BLaER1 treated with 17β-estradiol and CSF1 and Interleukin-3, amounts not matched to agents 10 nM and 100 nM (cell line): ENCODE data around the gene TCF7L2.
A peak's percentile ranks its signal among the peaks of the same experiment; 100 is the strongest.

ENCODE experiments used
- H3K27ac ChIP-seq, 11 experiments: shearing (Covaris generic); formaldehyde crosslinking; 2 replicates each; pipeline ENCODE4 v1.8.1; 2022
- H3K27me3 ChIP-seq, 11 experiments: shearing (Covaris generic); formaldehyde crosslinking; 2 replicates each; pipeline ENCODE4 v1.8.1; 2022
- H3K36me3 ChIP-seq, 11 experiments: shearing (Covaris generic); formaldehyde crosslinking; 2 replicates each; pipeline ENCODE4 v1.8.1; 2022
- H3K4me1 ChIP-seq, 10 experiments: shearing (Covaris generic); formaldehyde crosslinking; 2 replicates each; pipeline ENCODE4 v1.8.1; 2022
- H3K4me2 ChIP-seq, 11 experiments: shearing (Covaris generic); formaldehyde crosslinking; 2 replicates each; pipeline ENCODE4 v1.8.1; 2022
- H3K4me3 ChIP-seq, 10 experiments: shearing (Covaris generic); formaldehyde crosslinking; 2 replicates each; pipeline ENCODE4 v1.8.1; 2022
- H3K9ac ChIP-seq, 11 experiments: shearing (Covaris generic); formaldehyde crosslinking; 2 replicates each; pipeline ENCODE4 v1.8.1; 2022
- H3K9me3 ChIP-seq, 11 experiments: shearing (Covaris generic); formaldehyde crosslinking; replicated peaks in 1 of 11; 2 replicates each; pipeline ENCODE4 v1.8.1; 2022
- H4K20me1 ChIP-seq, 11 experiments: shearing (Covaris generic); formaldehyde crosslinking; 2 replicates each; pipeline ENCODE4 v1.8.1; 2022
- Cebpa-rat ChIP-seq, 11 experiments: shearing (Covaris generic); IDR thresholded peaks; 2 replicates each; pipeline ENCODE4 v1.8.1; 2022

Gene TCF7L2

GRCh38 chr10:113127261-113127900 is 177.3 kb downstream of the TCF7L2 start:
- Histone ChIP-seq H3K9ac (no peak overlapping the region), H3K36me3 (peaks cover 0 to 22% (median 9%) of the 10 kb centered on the region in 11 experiments; a peak in 4 of 22 replicates), H3K4me2 (peak overlapping the region in 3 of 11 experiments; percentile 63 to 71 (median 66); a peak in 6 of 22 replicates), H3K4me1 (peaks cover 0 to 51% (median 3%) of the 10 kb centered on the region in 10 experiments; a peak in 9 of 20 replicates), H4K20me1 (peaks cover 9 to 85% (median 63%) of the 10 kb centered on the region in 11 experiments; a peak in 18 of 22 replicates), H3K4me3 (no peak overlapping the region), H3K27ac (0 out of 22 replicates have a peak overlapping the region, but pooled peaks of 1 of the 11 experiments have one; percentile 6), H3K27me3 (peaks cover 9 to 32% (median 26%) of the 10 kb centered on the region in 11 experiments; a peak in 20 of 22 replicates), H3K9me3 (peaks cover 0 to 3% (median 0%) of the 10 kb centered on the region in 11 experiments; a peak in 2 of 22 replicates)
- no peak for TF ChIP-seq Cebpa-rat (IDR thresholded peaks at IDR 0.05)

- Histone ChIP-seq H3K4me3 (no peak overlapping the region), H3K9ac (no peak overlapping the region), H4K20me1 (peaks cover 9 to 87% (median 64%) of the 10 kb centered on the region in 11 experiments; a peak in 18 of 22 replicates), H3K9me3 (peaks cover 0 to 3% (median 0%) of the 10 kb centered on the region in 11 experiments; a peak in 2 of 22 replicates), H3K27ac (0 out of 22 replicates have a peak overlapping the region, but pooled peaks of 1 of the 11 experiments have one; percentile 6), H3K4me2 (peak overlapping the region in 3 of 11 experiments; percentile 63 to 71 (median 66); a peak in 5 of 22 replicates), H3K27me3 (peaks cover 9 to 32% (median 26%) of the 10 kb centered on the region in 11 experiments; a peak in 20 of 22 replicates), H3K4me1 (peaks cover 0 to 56% (median 4%) of the 10 kb centered on the region in 10 experiments; a peak in 10 of 20 replicates), H3K36me3 (peaks cover 0 to 22% (median 9%) of the 10 kb centered on the region in 11 experiments; a peak in 9 of 22 replicates)
- TF ChIP-seq Cebpa-rat (IDR thresholded peaks at IDR 0.05): no peak
These were observed 177.8 kb downstream of the TCF7L2 start for GRCh38 chr10:113127901-113128283.

GRCh38 chr10:113128450-113129070 is 178.5 kb downstream of the TCF7L2 start:
- Histone ChIP-seq H3K27me3 (peaks cover 9 to 32% (median 26%) of the 10 kb centered on the region in 11 experiments; a peak in 20 of 22 replicates), H3K4me3 (no peak overlapping the region), H3K4me1 (peaks cover 0 to 63% (median 7%) of the 10 kb centered on the region in 10 experiments; a peak in 10 of 20 replicates), H3K9ac (no peak overlapping the region), H4K20me1 (peaks cover 9 to 84% (median 64%) of the 10 kb centered on the region in 11 experiments; a peak in 19 of 22 replicates), H3K27ac (no peak overlapping the region), H3K36me3 (peaks cover 0 to 23% (median 12%) of the 10 kb centered on the region in 11 experiments; a peak in 13 of 22 replicates), H3K9me3 (peaks cover 0 to 3% (median 0%) of the 10 kb centered on the region in 11 experiments; a peak in 2 of 22 replicates), H3K4me2 (peak overlapping the region in 2 of 11 experiments; percentile 63 to 71; a peak in 2 of 22 replicates)
- TF ChIP-seq Cebpa-rat (IDR thresholded peaks at IDR 0.05): no peak

GRCh38 chr10:113129117-113129516 is 179.1 kb downstream of the TCF7L2 start:
- H3K9ac ChIP-seq: no peak overlapping the region
- H3K4me1 ChIP-seq: peaks cover 0 to 68% (median 9%) of the 10 kb centered on the region in 10 experiments; a peak in 10 of 20 replicates
- peaks cover 0 to 3% (median 0%) of the 10 kb centered on the region in 11 experiments; a peak in 3 of 22 replicates for H3K9me3 ChIP-seq
- peaks cover 9 to 31% (median 26%) of the 10 kb centered on the region in 11 experiments; a peak in 20 of 22 replicates for H3K27me3 ChIP-seq
- H3K36me3 ChIP-seq: peaks cover 0 to 29% (median 15%) of the 10 kb centered on the region in 11 experiments; a peak in 17 of 22 replicates
- no peak for TF ChIP-seq Cebpa-rat (IDR thresholded peaks at IDR 0.05)
- H4K20me1 ChIP-seq: peaks cover 9 to 83% (median 59%) of the 10 kb centered on the region in 11 experiments; a peak in 19 of 22 replicates
- peak overlapping the region in 1 of 11 experiments; percentile 12; a peak in 1 of 22 replicates for H3K4me2 ChIP-seq
- no peak overlapping the region for H3K4me3 ChIP-seq
- H3K27ac ChIP-seq: no peak overlapping the region

GRCh38 chr10:113130014-113130641 is 180.1 kb downstream of the TCF7L2 start:
- no peak for TF ChIP-seq Cebpa-rat (IDR thresholded peaks at IDR 0.05)
- H3K9ac ChIP-seq: no peak overlapping the region
- peaks cover 0 to 39% (median 25%) of the 10 kb centered on the region in 11 experiments; a peak in 18 of 22 replicates for H3K36me3 ChIP-seq
- peaks cover 9 to 83% (median 51%) of the 10 kb centered on the region in 11 experiments; a peak in 19 of 22 replicates for H4K20me1 ChIP-seq
- H3K27me3 ChIP-seq: peaks cover 9 to 25% (median 21%) of the 10 kb centered on the region in 11 experiments; a peak in 20 of 22 replicates
- H3K4me1 ChIP-seq: peaks cover 0 to 78% (median 9%) of the 10 kb centered on the region in 10 experiments; a peak in 10 of 20 replicates
- H3K27ac ChIP-seq: no peak overlapping the region
- peaks cover 0 to 9% (median 3%) of the 10 kb centered on the region in 11 experiments; a peak in 6 of 22 replicates for H3K9me3 ChIP-seq
- H3K4me2 ChIP-seq: no peak overlapping the region
- no peak overlapping the region for H3K4me3 ChIP-seq

- Histone ChIP-seq H3K36me3 (peaks cover 7 to 55% (median 39%) of the 10 kb centered on the region in 11 experiments; a peak in 18 of 22 replicates), H3K9me3 (peaks cover 0 to 13% (median 0%) of the 10 kb centered on the region in 11 experiments; a peak in 4 of 22 replicates), H3K4me3 (no peak overlapping the region), H3K27me3 (peaks cover 0 to 9% (median 5%) of the 10 kb centered on the region in 11 experiments; a peak in 10 of 22 replicates), H3K9ac (no peak overlapping the region), H3K4me2 (peak overlapping the region in 3 of 11 experiments; percentile 22 to 40 (median 25); a peak in 6 of 22 replicates), H3K4me1 (peaks cover 0 to 75% (median 9%) of the 10 kb centered on the region in 10 experiments; a peak in 10 of 20 replicates), H4K20me1 (peaks cover 9 to 84% (median 39%) of the 10 kb centered on the region in 11 experiments; a peak in 18 of 22 replicates), H3K27ac (no peak overlapping the region)
- TF ChIP-seq Cebpa-rat (IDR thresholded peaks at IDR 0.05): no peak
These were observed 181.7 kb downstream of the TCF7L2 start for GRCh38 chr10:113131613-113132261.

GRCh38 chr10:113132591-113133121 is 182.6 kb downstream of the TCF7L2 start:
- no peak for TF ChIP-seq Cebpa-rat (IDR thresholded peaks at IDR 0.05)
- Histone ChIP-seq H3K9ac (no peak overlapping the region), H3K27me3 (no peaks in the 10 kb centered on the region), H3K4me3 (no peak overlapping the region), H3K4me2 (peak overlapping the region in 4 of 11 experiments; percentile 12 to 67 (median 50); a peak in 6 of 22 replicates), H3K9me3 (peaks cover 0 to 13% (median 0%) of the 10 kb centered on the region in 11 experiments; a peak in 4 of 22 replicates), H3K4me1 (peaks cover 0 to 75% (median 9%) of the 10 kb centered on the region in 10 experiments; a peak in 10 of 20 replicates), H3K27ac (no peak overlapping the region; a peak in 1 of 22 replicates), H4K20me1 (peaks cover 9 to 83% (median 35%) of the 10 kb centered on the region in 11 experiments; a peak in 18 of 22 replicates), H3K36me3 (peaks cover 7 to 64% (median 42%) of the 10 kb centered on the region in 11 experiments; a peak in 18 of 22 replicates)
